ENCODE results near the gene ADK. TPM values are rescaled to one million over a fixed set of nuclear protein-coding genes. Genes with fewer than 3 reads are reported as not detected.

ADK gene
- total RNA-seq, 1 experiment from 2014 or later, result 26.8 TPM

GRCh38 chr10:74178042-74178791, 27.2 kb downstream of the ADK start:
- H2BK12ac ChIP-seq (ENCODE audit: insufficient read length, low read depth, low read length), result no peak overlapping the region

More at GRCh38 chr10:74178042-74178791, 27.2 kb downstream of the ADK start:
- Histone ChIP-seq H3K4me2 (ENCODE audit: insufficient read depth, insufficient read length, low read length) (no peak overlapping the region), H3K56ac (ENCODE audit: insufficient read length, low read depth, low read length) (no peak overlapping the region), H2AFZ (ENCODE audit: low read length) (no peak overlapping the region), H3K23me2 (ENCODE audit: insufficient read length, low read depth, low read length, poor library complexity, severe bottlenecking) (peaks cover 7% of the 10 kb centered on the region), H2AK5ac (ENCODE audit: insufficient read length, low read length) (no peak overlapping the region), H2BK5ac (ENCODE audit: insufficient read length, low read length) (no peak overlapping the region), H3K18ac (ENCODE audit: insufficient read length, low read depth, low read length) (no peak overlapping the region), H2BK120ac (ENCODE audit: low read depth, low read length, poor library complexity, severe bottlenecking) (no peak overlapping the region), H2BK20ac (ENCODE audit: low read depth, low read length, poor library complexity, severe bottlenecking) (no peak overlapping the region), H3K4me1 (ENCODE audit: insufficient read depth, low read length) (peaks cover 7% of the 10 kb centered on the region), H3K79me2 (ENCODE audit: insufficient read depth, low read length) (peaks cover 2% of the 10 kb centered on the region; the same call in 1 of the 2 replicates), H3K23ac (ENCODE audit: insufficient read length, low read depth, low read length) (no peak overlapping the region), H3K4ac (ENCODE audit: low read depth, low read length) (no peak overlapping the region), H4K5ac (ENCODE audit: insufficient read length, low read depth, low read length) (no peak overlapping the region), H3K27ac (ENCODE audit: insufficient read length, low read depth, low read length) (no peak overlapping the region), H3T11ph (ENCODE audit: low read length) (no peak overlapping the region), H3K14ac (ENCODE audit: insufficient read depth, low read length) (no peak overlapping the region), H4K91ac (ENCODE audit: insufficient read length, low read depth, low read length) (no peak overlapping the region), H3K27me3 (ENCODE audit: insufficient read depth, low read length) (no peaks in the 10 kb centered on the region), H3K79me1 (ENCODE audit: insufficient read depth, low read depth, low read length, poor library complexity, severe bottlenecking) (peaks cover 4% of the 10 kb centered on the region), H3K9me3 (ENCODE audit: control insufficient read depth, low read depth, low read length) (no peaks in the 10 kb centered on the region), H4K8ac (replicated peaks; ENCODE audit: insufficient read length, low read depth, low read length) (no peak overlapping the region), H4K20me1 (ENCODE audit: control insufficient read depth, insufficient read depth, insufficient read length) (no peaks in the 10 kb centered on the region), H2BK15ac (ENCODE audit: low read depth, low read length) (no peak overlapping the region), H3K9ac (ENCODE audit: extremely low read depth, insufficient read length, low read length) (no peak overlapping the region)
- H3K4me1 Mint-ChIP-seq, result peaks cover 32 to 39% of the 10 kb centered on the region in 2 experiments
- H3K27me3 Mint-ChIP-seq (ENCODE audit: low read depth), result no peaks in the 10 kb centered on the region
- H3K27ac Mint-ChIP-seq, result no peak overlapping the region
- TF ChIP-seq, protein P1, sequence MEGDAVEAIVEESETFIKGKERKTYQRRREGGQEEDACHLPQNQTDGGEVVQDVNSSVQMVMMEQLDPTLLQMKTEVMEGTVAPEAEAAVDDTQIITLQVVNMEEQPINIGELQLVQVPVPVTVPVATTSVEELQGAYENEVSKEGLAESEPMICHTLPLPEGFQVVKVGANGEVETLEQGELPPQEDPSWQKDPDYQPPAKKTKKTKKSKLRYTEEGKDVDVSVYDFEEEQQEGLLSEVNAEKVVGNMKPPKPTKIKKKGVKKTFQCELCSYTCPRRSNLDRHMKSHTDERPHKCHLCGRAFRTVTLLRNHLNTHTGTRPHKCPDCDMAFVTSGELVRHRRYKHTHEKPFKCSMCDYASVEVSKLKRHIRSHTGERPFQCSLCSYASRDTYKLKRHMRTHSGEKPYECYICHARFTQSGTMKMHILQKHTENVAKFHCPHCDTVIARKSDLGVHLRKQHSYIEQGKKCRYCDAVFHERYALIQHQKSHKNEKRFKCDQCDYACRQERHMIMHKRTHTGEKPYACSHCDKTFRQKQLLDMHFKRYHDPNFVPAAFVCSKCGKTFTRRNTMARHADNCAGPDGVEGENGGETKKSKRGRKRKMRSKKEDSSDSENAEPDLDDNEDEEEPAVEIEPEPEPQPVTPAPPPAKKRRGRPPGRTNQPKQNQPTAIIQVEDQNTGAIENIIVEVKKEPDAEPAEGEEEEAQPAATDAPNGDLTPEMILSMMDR (conservative IDR thresholded peaks at IDR 0.05), result no peak
- H3K36me3 Mint-ChIP-seq (ENCODE audit: insufficient read depth in 1 of 3, low read depth in 3 of 3), result peaks cover 0 to 3% (median 0%) of the 10 kb centered on the region in 3 experiments; a peak in 2 of 7 replicates
- no peaks in the 10 kb centered on the region for H3K9me3 Mint-ChIP-seq
- DNase-seq, result no peak
- peak overlapping the region; percentile 8 to 9; a peak in 1 of 5 replicates for H3K4me3 Mint-ChIP-seq
- WGBS (ENCODE audit: extremely low coverage, insufficient read length, low lambda C conversion rate), result no CpG with 5 or more reads among the region's 5 CpGs
